Left ventricle myocardium superior (tissue), 1 donor: ENCODE results near the gene CD53. TPM values are rescaled to one million over a fixed set of nuclear protein-coding genes. Genes with fewer than 3 reads are reported as not detected.

Experiments used
- ATAC-seq: fragments of 200-7000 bp; cut with Tn5 transposase; one replicate; pipeline ENCODE4 v1.9.1; 2020; ENCODE audit warnings: mild to moderate bottlenecking, moderate library complexity
- DNase-seq: peaks from one replicate; pipeline ENCODE4 v3.0.0-alpha.2; 2020
- intact Hi-C: fragments of 100-400 bp; cut with micrococcal nuclease; formaldehyde crosslinking; loops from one replicate; pipeline ENCODE4 v1.11.0; 2022
- total RNA-seq: library from RNA; stranded (reverse); fragmentation: NEBNext Ultra II Directional; extraction: Animal tissue kit (Norgen Biotek cat#: 25700); gene quantifications from one replicate; pipeline ENCODE4 v1.2.1, GENCODE V29; 2021
- donor health status: DM: no; HTN: yes; CAD: no; lungs with severe emphysema.

Gene CD53
- total RNA-seq, 1 donor from 2014 or later, result 13.2 TPM

- ATAC-seq (peak; percentile 36), DNase-seq (no peak)
- intact Hi-C loops, result no loop called here
Measured at GRCh38 chr1:110874324-110875215, 1.6 kb downstream of the CD53 start.

- intact Hi-C loops, result no loop called here
- DNase-seq (no peak), ATAC-seq (peak; percentile 69)
Measured at GRCh38 chr1:110875216-110875731, 2.3 kb downstream of the CD53 start.

GRCh38 chr1:110876748-110877341 is 3.9 kb downstream of the CD53 start:
- no peak for ATAC-seq
- DNase-seq, result no peak
- intact Hi-C loops, result no loop called here

GRCh38 chr1:110877364-110877763 is 4.4 kb downstream of the CD53 start:
- no peak for ATAC-seq
- intact Hi-C loops, result no loop called here
- DNase-seq, result no peak

GRCh38 chr1:110877776-110878175 is 4.8 kb downstream of the CD53 start:
- ATAC-seq (no peak), DNase-seq (no peak)
- intact Hi-C loops, result no loop called here

GRCh38 chr1:110878591-110878990 is 5.6 kb downstream of the CD53 start:
- intact Hi-C loops, result no loop called here
- DNase-seq (no peak), ATAC-seq (no peak)

- no peak for ATAC-seq
- DNase-seq, result no peak
- intact Hi-C loops, result no loop called here
Measured at GRCh38 chr1:110878993-110879392, 6.0 kb downstream of the CD53 start.

- intact Hi-C loops, result no loop called here
- ATAC-seq, result peak; percentile 43
Measured at GRCh38 chr1:110879758-110880606, 7.0 kb downstream of the CD53 start.

GRCh38 chr1:110880708-110881374 is 7.9 kb downstream of the CD53 start:
- DNase-seq (no peak), ATAC-seq (no peak)
- intact Hi-C loops, result no loop called here

More at GRCh38 chr1:110879758-110880606, 7.0 kb downstream of the CD53 start:
- no peak for DNase-seq

GRCh38 chr1:110888049-110888448 is 15.1 kb downstream of the CD53 start:
- DNase-seq (no peak), ATAC-seq (no peak)
- intact Hi-C loops, result no loop called here

- intact Hi-C loops, result no loop called here
- DNase-seq (no peak), ATAC-seq (no peak)
Measured at GRCh38 chr1:110888641-110889040, 15.7 kb downstream of the CD53 start.

GRCh38 chr1:110890474-110891196 is 17.7 kb downstream of the CD53 start:
- no peak for DNase-seq
- ATAC-seq, result no peak
- intact Hi-C loops, result no loop called here

GRCh38 chr1:110893908-110894490 is 21.1 kb downstream of the CD53 start:
- no peak for ATAC-seq
- intact Hi-C loops, result no loop called here
- DNase-seq, result no peak

GRCh38 chr1:110896090-110896489 is 23.1 kb downstream of the CD53 start:
- DNase-seq (no peak), ATAC-seq (no peak)
- intact Hi-C loops, result no loop called here

- no peak for ATAC-seq
- intact Hi-C loops, result no loop called here
Measured at GRCh38 chr1:110897681-110898080, 24.7 kb downstream of the CD53 start.

GRCh38 chr1:110898734-110899457 is 25.9 kb downstream of the CD53 start:
- DNase-seq (no peak), ATAC-seq (no peak)
- intact Hi-C loops, result no loop called here

More at GRCh38 chr1:110897681-110898080, 24.7 kb downstream of the CD53 start:
- DNase-seq, result no peak

GRCh38 chr1:110899458-110899843 is 26.5 kb downstream of the CD53 start:
- ATAC-seq (no peak), DNase-seq (no peak)
- intact Hi-C loops, result no loop called here
